Ishikawa (cell line): ENCODE results near the gene STXBP4.

Source experiments
- CEBPB ChIP-seq: IDR thresholded peaks from 2 replicates; pipeline ENCODE4 v1.6.1; 2012
- CREB1 ChIP-seq: IDR thresholded peaks from 2 replicates; pipeline ENCODE4 v1.6.1; 2012; ENCODE audit warnings: low read depth
- EGR1 ChIP-seq: IDR thresholded peaks from 2 replicates; pipeline ENCODE4 v1.6.1; 2012
- EP300 ChIP-seq: IDR thresholded peaks from 2 replicates; pipeline ENCODE4 v1.6.1; 2012; ENCODE audit warnings: borderline replicate concordance
- FOXM1 ChIP-seq: IDR thresholded peaks from 2 replicates; pipeline ENCODE4 v1.6.1; 2012; ENCODE audit warnings: low read depth, borderline replicate concordance
- MAX ChIP-seq: IDR thresholded peaks from 2 replicates; pipeline ENCODE4 v1.6.1; 2012
- NFIC ChIP-seq: IDR thresholded peaks from 2 replicates; pipeline ENCODE4 v1.6.1; 2012
- RAD21 ChIP-seq: IDR thresholded peaks from 2 replicates; pipeline ENCODE4 v1.6.1; 2012; ENCODE audit warnings: low read depth
- TAF1 ChIP-seq: IDR thresholded peaks from 2 replicates; pipeline ENCODE4 v1.6.1; 2012; ENCODE audit warnings: low read depth, mild to moderate bottlenecking
- TCF12 ChIP-seq: IDR thresholded peaks from 2 replicates; pipeline ENCODE4 v1.6.1; 2012; ENCODE audit warnings: low read depth
- TEAD4 ChIP-seq: IDR thresholded peaks from 2 replicates; pipeline ENCODE4 v1.6.1; 2012
- USF1 ChIP-seq: IDR thresholded peaks from 2 replicates; pipeline ENCODE4 v1.6.1; 2012
- YY1 ChIP-seq: IDR thresholded peaks from 2 replicates; pipeline ENCODE4 v1.6.1; 2012; ENCODE audit warnings: low read depth
- ZBTB7A ChIP-seq: IDR thresholded peaks from 2 replicates; pipeline ENCODE4 v1.6.1; 2012; ENCODE audit warnings: low read depth
- TF ChIP-seq, protein P1 (sequence below): IDR thresholded peaks from 2 replicates; pipeline ENCODE4 v1.6.1; 2012; ENCODE audit warnings: low read depth, mild to moderate bottlenecking

STXBP4 gene

DNA sequence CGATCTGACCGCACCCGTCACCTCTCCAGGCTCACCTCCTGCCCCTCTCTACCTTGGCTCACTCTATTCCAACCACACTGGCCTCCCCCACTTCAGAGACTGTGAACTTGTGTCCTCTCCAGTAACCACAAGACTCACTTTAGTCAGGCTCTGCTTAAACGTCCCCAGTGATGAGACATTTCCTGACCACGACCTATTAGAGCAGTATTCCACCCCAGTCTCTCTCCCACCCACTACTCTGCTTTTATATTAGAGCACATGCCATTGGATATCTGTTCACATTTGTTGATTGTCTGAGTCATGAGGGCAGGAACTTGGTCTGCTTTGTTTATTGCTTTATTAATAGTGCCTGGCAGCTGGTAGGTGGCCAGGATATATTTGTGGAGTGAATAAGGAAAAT is 20.2 kb upstream of the STXBP4 start:
- TF ChIP-seq FOXM1 (no peak), EP300 (no peak), RAD21 (no peak), NFIC (no peak)

DNA sequence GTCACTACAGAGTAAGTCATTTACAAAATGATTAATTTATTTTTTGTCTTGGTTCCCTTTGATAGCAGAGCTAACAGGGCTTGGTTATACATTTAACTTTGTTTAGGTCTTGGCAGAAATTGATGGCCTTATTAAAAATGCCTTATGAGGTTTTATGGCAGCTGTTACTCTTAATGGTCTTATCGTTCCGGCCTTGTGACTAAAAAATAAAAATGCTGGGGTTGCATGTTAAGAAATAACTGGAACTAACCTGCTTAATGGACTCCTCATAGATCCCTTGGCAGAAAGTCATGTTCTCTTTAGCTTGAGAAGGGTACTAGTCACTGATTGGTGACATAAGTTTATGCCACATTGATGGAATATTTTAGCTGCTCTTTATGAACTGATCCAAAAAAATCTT is 18.4 kb upstream of the STXBP4 start:
- TF ChIP-seq CREB1 (no peak), CEBPB (no peak), RAD21 (no peak), TEAD4 (no peak), USF1 (no peak), YY1 (no peak), TCF12 (no peak), FOXM1 (no peak), TAF1 (no peak), EGR1 (no peak), ZBTB7A (no peak), NFIC (no peak), EP300 (no peak)

GRCh38 chr17:54951286-54951685 is 17.3 kb upstream of the STXBP4 start:
- no peak for TF ChIP-seq TCF12
- no peak for TF ChIP-seq EP300
- no peak for TF ChIP-seq USF1
- no peak for TF ChIP-seq YY1
- TF ChIP-seq TAF1, result no peak
- TF ChIP-seq CEBPB, result no peak
- TF ChIP-seq ZBTB7A, result no peak
- no peak for TF ChIP-seq MAX
- no peak for TF ChIP-seq RAD21
- TF ChIP-seq FOXM1, result no peak
- TF ChIP-seq CREB1, result no peak
- TF ChIP-seq NFIC, result no peak
- no peak for TF ChIP-seq TEAD4
- TF ChIP-seq EGR1, result no peak
- TF ChIP-seq, protein P1, sequence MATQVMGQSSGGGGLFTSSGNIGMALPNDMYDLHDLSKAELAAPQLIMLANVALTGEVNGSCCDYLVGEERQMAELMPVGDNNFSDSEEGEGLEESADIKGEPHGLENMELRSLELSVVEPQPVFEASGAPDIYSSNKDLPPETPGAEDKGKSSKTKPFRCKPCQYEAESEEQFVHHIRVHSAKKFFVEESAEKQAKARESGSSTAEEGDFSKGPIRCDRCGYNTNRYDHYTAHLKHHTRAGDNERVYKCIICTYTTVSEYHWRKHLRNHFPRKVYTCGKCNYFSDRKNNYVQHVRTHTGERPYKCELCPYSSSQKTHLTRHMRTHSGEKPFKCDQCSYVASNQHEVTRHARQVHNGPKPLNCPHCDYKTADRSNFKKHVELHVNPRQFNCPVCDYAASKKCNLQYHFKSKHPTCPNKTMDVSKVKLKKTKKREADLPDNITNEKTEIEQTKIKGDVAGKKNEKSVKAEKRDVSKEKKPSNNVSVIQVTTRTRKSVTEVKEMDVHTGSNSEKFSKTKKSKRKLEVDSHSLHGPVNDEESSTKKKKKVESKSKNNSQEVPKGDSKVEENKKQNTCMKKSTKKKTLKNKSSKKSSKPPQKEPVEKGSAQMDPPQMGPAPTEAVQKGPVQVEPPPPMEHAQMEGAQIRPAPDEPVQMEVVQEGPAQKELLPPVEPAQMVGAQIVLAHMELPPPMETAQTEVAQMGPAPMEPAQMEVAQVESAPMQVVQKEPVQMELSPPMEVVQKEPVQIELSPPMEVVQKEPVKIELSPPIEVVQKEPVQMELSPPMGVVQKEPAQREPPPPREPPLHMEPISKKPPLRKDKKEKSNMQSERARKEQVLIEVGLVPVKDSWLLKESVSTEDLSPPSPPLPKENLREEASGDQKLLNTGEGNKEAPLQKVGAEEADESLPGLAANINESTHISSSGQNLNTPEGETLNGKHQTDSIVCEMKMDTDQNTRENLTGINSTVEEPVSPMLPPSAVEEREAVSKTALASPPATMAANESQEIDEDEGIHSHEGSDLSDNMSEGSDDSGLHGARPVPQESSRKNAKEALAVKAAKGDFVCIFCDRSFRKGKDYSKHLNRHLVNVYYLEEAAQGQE, result no peak

DNA sequence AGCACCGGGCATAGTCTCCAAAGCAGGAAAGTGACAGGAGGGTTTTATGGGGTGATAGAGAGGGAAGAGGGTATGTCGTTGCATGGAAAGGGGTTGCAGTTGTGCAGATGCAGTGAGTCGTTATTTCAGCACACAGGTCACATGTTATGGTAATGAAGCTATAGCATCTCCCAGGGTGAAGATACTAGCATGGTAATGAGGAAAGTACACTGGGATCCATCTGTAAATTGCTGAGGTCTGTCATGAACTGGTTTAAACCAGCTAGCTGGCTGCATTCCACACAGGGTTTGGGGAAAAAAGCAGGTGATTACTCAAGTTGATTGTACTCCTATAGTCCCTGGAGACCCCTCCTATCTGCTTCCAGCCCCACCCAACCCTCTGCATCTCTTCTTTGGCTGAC is 11.8 kb upstream of the STXBP4 start:
- TF ChIP-seq EP300 (no peak), NFIC (no peak), TCF12 (no peak), CREB1 (no peak)
- TF ChIP-seq, protein P1, result no peak

- TF ChIP-seq ZBTB7A (0 out of 2 replicates have a peak, but pooled peaks have one; percentile 53), TEAD4 (no peak)
Observed at GRCh38 chr17:54967621-54968261, 824 bp upstream of the STXBP4 start.

GRCh38 chr17:54968988-54969332 is 395 bp downstream of the STXBP4 start:
- 0 out of 2 replicates have a peak, but pooled peaks have one; percentile 12 for TF ChIP-seq EP300
- TF ChIP-seq USF1, result no peak
